Muscle layer of duodenum (tissue), 2 donors: Measurements from ENCODE around the gene LDHA.
A peak's percentile ranks its signal among the peaks of the same experiment; 100 is the strongest.

Experiments used
- H3K27ac ChIP-seq: one replicate; pipeline ENCODE4 v1.7.0; 2013; ENCODE audit warnings: mild to moderate bottlenecking, low read length
- H3K27me3 ChIP-seq: one replicate; pipeline ENCODE4 v1.7.0; 2013; ENCODE audit warnings: low read depth, mild to moderate bottlenecking, control low read depth, low read length
- H3K36me3 ChIP-seq, 2 donors: one replicate each; pipeline ENCODE4 v1.7.0; 2013; ENCODE audit warnings: low read length in 2 of 2, control low read depth in 1 of 2, mild to moderate bottlenecking in 1 of 2; ENCODE audit not compliant: insufficient read depth in 2 of 2, control insufficient read depth in 1 of 2
- H3K4me1 ChIP-seq, 2 donors: one replicate each; pipeline ENCODE4 v1.7.0; 2013; ENCODE audit warnings: low read length in 2 of 2, mild to moderate bottlenecking in 2 of 2, control low read depth in 1 of 2, moderate library complexity in 1 of 2; ENCODE audit not compliant: insufficient read depth in 2 of 2, control insufficient read depth in 1 of 2
- H3K4me3 ChIP-seq, 2 donors: one replicate each; pipeline ENCODE4 v1.7.0; 2013; ENCODE audit warnings: low read length in 2 of 2, low read depth in 1 of 2, mild to moderate bottlenecking in 1 of 2
- H3K9me3 ChIP-seq, 2 donors: one replicate each; pipeline ENCODE4 v1.7.0; 2013; ENCODE audit warnings: low read length in 2 of 2, control low read depth in 1 of 2, mild to moderate bottlenecking in 1 of 2; ENCODE audit not compliant: control insufficient read depth in 1 of 2
- donor health status: healthy.

LDHA gene

GRCh38 chr11:18371279-18371678 is 23.1 kb upstream of the LDHA start:
- H3K4me3 ChIP-seq = no peak overlapping the region

GRCh38 chr11:18372201-18372600 is 22.2 kb upstream of the LDHA start:
- no peak overlapping the region for H3K4me3 ChIP-seq
- peaks cover 0 to 6% of the 10 kb centered on the region in 2 donors for H3K36me3 ChIP-seq
- no peaks in the 10 kb centered on the region for H3K9me3 ChIP-seq
- no peaks in the 10 kb centered on the region for H3K27me3 ChIP-seq
- H3K4me1 ChIP-seq = no peaks in the 10 kb centered on the region
- H3K27ac ChIP-seq = no peak overlapping the region

More at GRCh38 chr11:18371279-18371678, 23.1 kb upstream of the LDHA start:
- no peak overlapping the region for H3K27ac ChIP-seq
- no peaks in the 10 kb centered on the region for H3K27me3 ChIP-seq
- no peaks in the 10 kb centered on the region for H3K9me3 ChIP-seq
- H3K36me3 ChIP-seq = peaks cover 2 to 11% of the 10 kb centered on the region in 2 donors
- no peaks in the 10 kb centered on the region for H3K4me1 ChIP-seq

GRCh38 chr11:18374956-18375355 is 19.4 kb upstream of the LDHA start:
- no peaks in the 10 kb centered on the region for H3K36me3 ChIP-seq
- H3K27me3 ChIP-seq = no peaks in the 10 kb centered on the region
- no peaks in the 10 kb centered on the region for H3K9me3 ChIP-seq
- H3K4me3 ChIP-seq = no peak overlapping the region
- no peak overlapping the region for H3K27ac ChIP-seq
- no peaks in the 10 kb centered on the region for H3K4me1 ChIP-seq

DNA sequence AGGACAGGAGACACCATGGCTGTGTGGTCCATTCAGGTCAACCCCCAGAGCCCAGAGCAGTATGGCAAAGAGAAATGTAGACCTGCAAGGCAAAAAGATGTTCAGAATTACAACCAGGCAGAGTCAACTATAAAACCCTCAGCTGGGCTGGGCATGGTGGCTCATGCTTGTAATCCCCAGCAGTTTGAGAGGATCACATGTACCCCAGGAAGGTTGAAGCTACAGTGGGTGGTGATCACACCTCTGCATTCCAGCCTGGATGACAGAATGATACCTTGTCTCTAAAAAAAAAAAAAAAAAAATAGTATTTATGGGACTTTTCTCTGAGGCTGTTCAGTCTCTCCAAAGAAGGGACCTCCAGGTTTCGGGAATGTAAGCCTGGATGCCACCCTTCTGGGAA is 18.4 kb upstream of the LDHA start:
- no peaks in the 10 kb centered on the region for H3K36me3 ChIP-seq
- H3K4me1 ChIP-seq = no peaks in the 10 kb centered on the region
- no peaks in the 10 kb centered on the region for H3K27me3 ChIP-seq
- no peaks in the 10 kb centered on the region for H3K9me3 ChIP-seq
- H3K4me3 ChIP-seq = no peak overlapping the region
- H3K27ac ChIP-seq = no peak overlapping the region

DNA sequence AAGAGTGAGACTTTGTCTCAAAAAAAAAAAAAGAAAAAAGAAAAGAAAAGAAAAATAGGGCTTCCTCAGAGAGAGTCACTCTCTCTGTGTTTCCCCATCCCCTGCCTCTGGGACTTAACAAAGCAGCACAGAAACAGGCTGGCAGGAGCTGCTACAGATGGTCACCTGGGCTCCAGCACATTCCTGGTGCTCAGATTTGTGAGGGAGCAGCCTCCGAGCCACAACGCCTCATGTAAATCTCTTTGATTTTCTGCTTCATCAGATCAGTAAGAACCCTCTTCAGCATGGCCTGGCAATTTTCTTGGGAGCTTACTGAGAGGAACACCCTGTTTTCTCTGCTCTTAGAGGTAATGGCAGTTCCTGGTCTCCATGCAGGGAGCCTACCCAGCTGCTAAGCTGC is 15.2 kb upstream of the LDHA start:
- H3K27ac ChIP-seq = no peak overlapping the region
- H3K27me3 ChIP-seq = no peaks in the 10 kb centered on the region
- H3K4me1 ChIP-seq = peaks cover 13 to 16% of the 10 kb centered on the region in 2 donors
- H3K36me3 ChIP-seq = no peaks in the 10 kb centered on the region
- H3K9me3 ChIP-seq = no peaks in the 10 kb centered on the region
- no peak overlapping the region for H3K4me3 ChIP-seq

DNA sequence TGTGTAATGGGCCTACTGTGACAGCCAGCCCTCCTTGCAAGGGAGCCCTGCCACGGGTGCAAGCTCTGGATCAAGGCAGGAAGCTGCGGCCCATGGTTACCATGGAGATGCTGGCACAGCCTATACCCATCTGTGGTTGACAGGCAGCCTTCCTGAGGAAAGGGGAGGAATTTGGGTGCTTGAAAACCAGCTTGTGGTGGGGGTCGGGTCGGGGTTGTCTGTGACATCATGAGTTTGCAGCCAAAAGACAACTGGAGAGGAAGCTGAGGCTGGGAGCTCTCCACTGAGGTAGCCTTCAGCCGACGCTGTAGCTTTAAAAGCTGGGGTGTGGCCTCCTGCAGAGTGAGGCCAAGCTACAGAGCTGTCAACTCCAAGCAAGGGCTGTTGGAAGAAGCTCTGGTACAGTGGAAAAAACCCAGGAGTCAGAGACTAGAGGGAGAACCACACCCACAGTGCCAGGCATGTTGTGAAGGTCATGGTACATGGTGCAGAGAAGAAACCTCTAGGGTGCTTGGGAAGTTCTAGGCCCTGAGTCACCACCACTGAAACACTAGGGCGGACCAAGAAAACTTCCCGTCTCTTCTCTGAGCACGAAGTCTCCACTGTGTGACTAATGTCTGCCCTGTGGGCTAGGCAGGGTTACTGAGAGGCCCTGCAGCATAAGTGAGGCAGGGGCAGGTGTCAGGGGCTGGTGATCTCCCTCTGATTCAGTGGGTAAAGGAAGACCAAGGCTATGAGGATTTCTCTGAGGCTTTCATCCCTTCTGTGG is 10.8 kb upstream of the LDHA start:
- Histone ChIP-seq H3K36me3 (no peaks in the 10 kb centered on the region), H3K9me3 (no peaks in the 10 kb centered on the region), H3K27ac (peak overlapping the region; percentile 95), H3K4me3 (peak overlapping the region; percentile 27 to 45), H3K4me1 (peaks cover 19 to 21% of the 10 kb centered on the region in 2 donors), H3K27me3 (no peaks in the 10 kb centered on the region)

DNA sequence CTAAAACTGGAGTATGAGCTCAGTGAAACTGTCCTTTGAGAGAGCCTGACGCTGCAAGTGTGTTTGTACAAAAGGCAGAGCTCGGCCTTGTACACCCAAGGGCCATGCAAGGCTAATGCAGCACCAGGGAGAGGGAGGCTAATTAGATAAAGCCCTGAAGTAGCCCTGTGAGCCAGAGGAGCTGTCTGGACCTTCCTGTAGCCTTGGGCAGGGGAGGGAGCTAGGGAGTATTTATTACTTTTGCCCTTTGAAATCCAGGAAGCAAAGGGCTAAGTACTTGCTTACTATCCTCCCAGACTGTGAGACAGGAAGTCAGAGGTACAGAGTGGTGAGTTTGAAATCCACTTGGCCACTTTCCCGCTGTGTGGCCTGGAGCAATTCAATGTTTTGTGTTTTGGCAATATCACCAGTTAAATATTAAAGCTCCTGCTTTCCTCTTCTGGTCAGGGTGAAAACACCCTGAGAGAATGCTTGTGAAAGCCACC is 10.2 kb upstream of the LDHA start:
- Histone ChIP-seq H3K4me3 (peak overlapping the region; percentile 11 to 27), H3K4me1 (peaks cover 19 to 21% of the 10 kb centered on the region in 2 donors), H3K27ac (peak overlapping the region; percentile 95), H3K36me3 (no peaks in the 10 kb centered on the region), H3K27me3 (no peaks in the 10 kb centered on the region), H3K9me3 (no peaks in the 10 kb centered on the region)

DNA sequence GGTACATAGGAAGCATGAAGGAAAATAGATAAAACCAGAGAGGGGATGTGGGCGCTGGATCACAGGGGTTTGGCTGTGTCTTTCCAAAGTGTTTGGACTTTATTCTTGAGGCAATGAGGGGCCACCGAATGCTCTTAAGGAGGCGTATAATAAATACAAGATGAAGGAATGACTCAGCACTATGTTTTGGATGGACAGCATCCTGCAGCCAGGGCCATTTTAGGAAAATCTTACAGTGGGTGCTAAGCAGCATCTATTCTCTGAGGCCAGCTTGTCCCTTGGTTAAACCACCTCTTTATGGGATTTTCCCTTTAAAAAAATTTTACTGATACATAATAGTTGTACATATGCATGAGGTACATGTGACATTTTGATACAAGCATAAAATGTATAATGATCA is 4.3 kb upstream of the LDHA start:
- Histone ChIP-seq H3K27me3 (no peaks in the 10 kb centered on the region), H3K4me3 (no peak overlapping the region), H3K4me1 (peaks cover 0 to 5% of the 10 kb centered on the region in 2 donors), H3K27ac (no peak overlapping the region), H3K9me3 (no peaks in the 10 kb centered on the region), H3K36me3 (peaks cover 0 to 2% of the 10 kb centered on the region in 2 donors)

GRCh38 chr11:18392434-18393321 is 1.7 kb upstream of the LDHA start:
- no peak overlapping the region for H3K27ac ChIP-seq
- H3K4me1 ChIP-seq = peaks cover 7 to 11% of the 10 kb centered on the region in 2 donors
- H3K4me3 ChIP-seq = no peak overlapping the region
- H3K27me3 ChIP-seq = no peaks in the 10 kb centered on the region
- peaks cover 11 to 12% of the 10 kb centered on the region in 2 donors for H3K36me3 ChIP-seq
- H3K9me3 ChIP-seq = no peaks in the 10 kb centered on the region

DNA sequence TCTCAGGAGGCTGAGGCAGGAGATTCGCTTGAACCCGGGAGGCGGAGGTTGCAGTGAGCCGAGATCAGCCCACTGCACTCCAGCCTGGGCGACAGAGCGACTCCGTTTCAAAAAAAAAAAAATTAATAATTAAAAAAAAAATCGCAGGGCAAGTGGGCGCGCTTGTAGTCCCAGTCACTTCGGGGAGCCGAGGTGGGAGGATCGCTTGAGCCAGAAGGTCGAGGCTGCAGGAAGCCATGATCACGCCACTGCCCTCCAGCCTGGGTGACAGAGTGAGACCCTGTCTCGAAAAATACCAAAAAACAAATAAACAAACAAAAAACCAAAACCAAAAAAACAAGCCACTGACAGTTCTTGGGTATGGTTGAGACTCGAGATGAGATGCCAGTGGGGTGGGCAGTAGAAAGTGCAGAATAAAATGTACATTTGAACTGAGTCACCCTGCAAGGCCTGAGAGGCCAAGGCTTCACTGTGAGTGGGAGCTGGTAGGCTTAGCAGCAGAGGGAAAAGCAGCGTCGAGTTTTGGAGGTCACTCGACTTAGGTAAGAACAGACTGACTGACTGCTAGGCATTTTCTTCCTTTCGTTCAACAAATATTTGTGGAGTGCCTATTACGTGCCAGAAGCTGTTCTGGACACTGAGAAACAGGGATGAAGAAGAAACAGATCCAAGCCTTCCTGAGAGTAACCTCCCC is 635 bp upstream of the LDHA start:
- Histone ChIP-seq H3K4me3 (peak overlapping the region; percentile 41 to 96), H3K4me1 (peaks cover 7 to 11% of the 10 kb centered on the region in 2 donors), H3K27ac (peak overlapping the region; percentile 98), H3K9me3 (no peaks in the 10 kb centered on the region), H3K27me3 (no peaks in the 10 kb centered on the region), H3K36me3 (peaks cover 17 to 23% of the 10 kb centered on the region in 2 donors)
